HG03139 (cell line): ENCODE results near the gene PTTG1IP.
A peak's percentile ranks its signal among the peaks of the same experiment; 100 is the strongest.

ENCODE experiments used
- ATAC-seq: cut with Tn5 transposase; IDR thresholded peaks from one replicate; pipeline ENCODE4 v1.9.1; 2021; ENCODE audit not compliant: unreplicated experiment

PTTG1IP gene

DNA sequence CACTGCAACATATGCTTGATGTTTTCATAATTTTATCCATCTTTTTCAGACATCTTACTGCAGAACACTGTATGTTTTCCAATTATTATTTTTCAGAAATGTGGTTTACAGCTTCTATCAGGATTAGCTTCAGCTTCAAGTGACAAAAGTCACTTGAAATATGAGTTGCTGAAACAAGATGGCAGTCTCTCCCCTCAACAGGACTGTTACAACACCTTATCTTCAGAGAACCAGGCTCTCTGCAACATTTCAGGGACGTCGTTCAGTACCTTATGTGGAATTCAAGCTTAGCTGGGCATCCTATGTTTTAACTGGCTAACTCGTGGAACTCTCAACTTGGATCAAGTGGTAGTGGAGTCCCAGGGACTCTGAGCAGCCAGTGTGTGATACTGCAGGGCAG is 69.8 kb downstream of the PTTG1IP start:
- no peak for ATAC-seq

- no peak for ATAC-seq
Observed at GRCh38 chr21:44802396-44803153, 70.9 kb downstream of the PTTG1IP start.

DNA sequence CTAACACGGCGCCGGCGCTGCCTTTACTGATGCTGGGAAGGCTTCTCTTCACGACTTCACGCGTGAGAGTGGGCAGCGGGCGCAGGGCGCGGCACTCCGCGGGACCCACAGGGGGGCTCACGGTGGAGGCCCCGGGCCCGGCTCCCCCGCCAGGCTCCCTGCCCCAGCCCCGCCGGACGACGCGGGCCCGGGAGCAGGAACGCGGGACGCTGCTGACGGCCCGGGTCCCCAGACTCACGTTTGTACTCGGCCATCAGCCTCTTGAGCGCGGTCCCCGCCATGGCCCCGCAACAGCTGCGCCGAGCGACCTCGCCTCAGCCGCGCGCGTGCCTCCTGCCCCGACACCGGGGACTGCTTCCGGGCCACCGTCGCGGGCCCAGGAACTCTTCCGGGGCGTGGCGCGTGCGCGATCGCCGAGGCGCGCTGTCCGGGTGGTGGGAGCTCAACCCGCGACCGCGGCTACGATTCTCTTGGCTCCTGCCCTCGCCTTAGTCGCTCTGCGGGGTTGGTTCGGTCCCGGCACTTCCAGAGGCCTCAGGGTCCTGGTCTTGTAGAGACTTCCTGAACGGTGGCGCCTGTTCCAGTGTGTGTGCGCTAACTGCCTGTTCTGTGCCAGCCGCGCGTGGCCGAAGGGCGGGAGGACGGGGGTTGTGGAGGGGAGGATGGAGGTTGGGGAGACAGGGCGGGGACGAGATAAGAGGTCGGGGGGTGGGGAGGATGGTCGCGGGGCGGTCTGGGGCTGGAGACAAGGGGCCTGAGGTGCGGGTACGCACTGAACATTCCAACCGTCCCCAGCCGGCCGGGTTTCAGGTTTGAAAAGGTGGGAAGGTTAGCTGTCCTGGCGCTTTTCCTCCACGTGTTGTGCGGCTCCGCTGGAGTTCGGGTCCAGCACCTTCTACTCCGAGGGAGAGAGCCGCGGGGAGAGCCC is 71.8 kb downstream of the PTTG1IP start, which contains the start of gene UBE2G2:
TSS of gene UBE2G2 (minus strand) at position 353 of the 928 bp plus-strand sequence. CDS start at position 281, 72 bp downstream.
- ATAC-seq, result peak; percentile 61

GRCh38 chr21:44800971-44801467 is 72.5 kb downstream of the PTTG1IP start:
- ATAC-seq, result peak; percentile 44

GRCh38 chr21:44800103-44800502 is 73.4 kb downstream of the PTTG1IP start:
- no peak for ATAC-seq

GRCh38 chr21:44799646-44800045 is 73.8 kb downstream of the PTTG1IP start:
- no peak for ATAC-seq
